HEK293T (cell line): ENCODE measurements around the gene KCNN3.

Source experiments
- ELF4 ChIP-seq: fragments of 450-650 bp; IDR thresholded peaks from 2 replicates; pipeline ENCODE4 v1.6.1; 2017; ENCODE audit warnings: antibody characterized with exemption
- FOXA1 ChIP-seq: fragments of 450-650 bp; IDR thresholded peaks from 2 replicates; pipeline ENCODE4 v1.6.1; 2016; ENCODE audit warnings: mild to moderate bottlenecking
- FOXK2 ChIP-seq: fragments of 450-650 bp; IDR thresholded peaks from 2 replicates; pipeline ENCODE4 v1.6.1; 2016; ENCODE audit warnings: mild to moderate bottlenecking
- FOXM1 ChIP-seq: fragments of 450-650 bp; IDR thresholded peaks from 2 replicates; pipeline ENCODE4 v1.6.1; 2017; ENCODE audit warnings: mild to moderate bottlenecking, borderline replicate concordance
- HDGF ChIP-seq: fragments of 450-650 bp; IDR thresholded peaks from 2 replicates; pipeline ENCODE4 v1.6.1; 2017; ENCODE audit warnings: antibody characterized with exemption, borderline replicate concordance
- L3MBTL2 ChIP-seq: fragments of 450-650 bp; conservative IDR thresholded peaks from 2 replicates; pipeline ENCODE4 v1.6.1; 2016; ENCODE audit warnings: mild to moderate bottlenecking
- LEF1 ChIP-seq: fragments of 450-650 bp; IDR thresholded peaks from 2 replicates; pipeline ENCODE4 v1.6.1; 2017; ENCODE audit warnings: mild to moderate bottlenecking, borderline replicate concordance
- NFRKB ChIP-seq: fragments of 450-650 bp; IDR thresholded peaks from 2 replicates; pipeline ENCODE4 v1.6.1; 2016; ENCODE audit warnings: mild to moderate bottlenecking, moderate library complexity
- SP1 ChIP-seq: fragments of 450-650 bp; IDR thresholded peaks from 2 replicates; pipeline ENCODE4 v1.6.1; 2017
- TARDBP ChIP-seq: fragments of 450-650 bp; IDR thresholded peaks from 2 replicates; pipeline ENCODE4 v1.6.1; 2016
- TF ChIP-seq, protein P1 (sequence below): fragments of 450-650 bp; IDR thresholded peaks from 2 replicates; pipeline ENCODE4 v1.6.1; 2016

DNA sequence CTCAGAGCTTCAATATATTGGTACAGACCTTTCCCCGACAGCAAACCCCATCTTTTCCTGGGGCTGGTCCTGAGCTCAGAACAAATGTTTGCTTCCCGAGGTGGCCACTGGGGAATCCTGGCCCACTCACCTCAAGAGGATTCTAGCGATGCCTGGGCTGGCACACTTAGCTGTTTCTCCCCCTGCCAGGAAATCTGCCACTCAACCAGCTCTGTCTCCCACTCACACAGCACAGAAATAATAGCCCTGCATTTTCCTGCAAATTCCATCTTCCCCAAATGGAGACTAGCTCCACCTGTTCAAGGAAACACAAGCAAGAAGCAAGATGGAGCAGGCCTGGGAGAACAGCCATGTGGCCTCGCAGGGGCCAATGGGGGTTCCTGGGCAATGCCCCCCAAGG lies 21.1 kb downstream of the KCNN3 start:
- TF ChIP-seq TARDBP (no peak), SP1 (no peak), FOXM1 (no peak), L3MBTL2 (no peak), ELF4 (no peak), FOXA1 (no peak), HDGF (no peak), FOXK2 (no peak), LEF1 (no peak), NFRKB (no peak)
- TF ChIP-seq, protein P1, sequence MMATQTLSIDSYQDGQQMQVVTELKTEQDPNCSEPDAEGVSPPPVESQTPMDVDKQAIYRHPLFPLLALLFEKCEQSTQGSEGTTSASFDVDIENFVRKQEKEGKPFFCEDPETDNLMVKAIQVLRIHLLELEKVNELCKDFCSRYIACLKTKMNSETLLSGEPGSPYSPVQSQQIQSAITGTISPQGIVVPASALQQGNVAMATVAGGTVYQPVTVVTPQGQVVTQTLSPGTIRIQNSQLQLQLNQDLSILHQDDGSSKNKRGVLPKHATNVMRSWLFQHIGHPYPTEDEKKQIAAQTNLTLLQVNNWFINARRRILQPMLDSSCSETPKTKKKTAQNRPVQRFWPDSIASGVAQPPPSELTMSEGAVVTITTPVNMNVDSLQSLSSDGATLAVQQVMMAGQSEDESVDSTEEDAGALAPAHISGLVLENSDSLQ: no peak
